ENCODE measurements around the gene MRPS31. TPM values are rescaled to one million over a fixed set of nuclear protein-coding genes. Genes with fewer than 3 reads are reported as not detected.

Gene MRPS31
- polyA plus RNA-seq (15.3 to 27.2 TPM (median 19.4 TPM) in 3 replicates), polyA minus RNA-seq (0.66 to 11.1 TPM (median 4.6 TPM) in 3 replicates)
- 19.7 TPM for polyA plus RNA-seq (2011; ENCODE audit: low read depth)
- polyA plus RNA-seq (2011; cell fraction: cytosol; rRNA removed) = 14.3 and 22.0 TPM in 2 replicates
- polyA plus RNA-seq (2011; cell fraction: nucleus; rRNA removed) = 19.8 and 29.4 TPM in 2 replicates
- polyA plus RNA-seq (2012; ENCODE audit: low replicate concordance) = 14.0 and 15.1 TPM in 2 replicates
- 4.8 TPM for polyA minus RNA-seq (2011; cell fraction: cytosol; rRNA and poly(A)+ RNA removed)
- polyA minus RNA-seq (2011; cell fraction: nucleus; rRNA and poly(A)+ RNA removed) = 5.9 and 7.1 TPM in 2 replicates

DNA sequence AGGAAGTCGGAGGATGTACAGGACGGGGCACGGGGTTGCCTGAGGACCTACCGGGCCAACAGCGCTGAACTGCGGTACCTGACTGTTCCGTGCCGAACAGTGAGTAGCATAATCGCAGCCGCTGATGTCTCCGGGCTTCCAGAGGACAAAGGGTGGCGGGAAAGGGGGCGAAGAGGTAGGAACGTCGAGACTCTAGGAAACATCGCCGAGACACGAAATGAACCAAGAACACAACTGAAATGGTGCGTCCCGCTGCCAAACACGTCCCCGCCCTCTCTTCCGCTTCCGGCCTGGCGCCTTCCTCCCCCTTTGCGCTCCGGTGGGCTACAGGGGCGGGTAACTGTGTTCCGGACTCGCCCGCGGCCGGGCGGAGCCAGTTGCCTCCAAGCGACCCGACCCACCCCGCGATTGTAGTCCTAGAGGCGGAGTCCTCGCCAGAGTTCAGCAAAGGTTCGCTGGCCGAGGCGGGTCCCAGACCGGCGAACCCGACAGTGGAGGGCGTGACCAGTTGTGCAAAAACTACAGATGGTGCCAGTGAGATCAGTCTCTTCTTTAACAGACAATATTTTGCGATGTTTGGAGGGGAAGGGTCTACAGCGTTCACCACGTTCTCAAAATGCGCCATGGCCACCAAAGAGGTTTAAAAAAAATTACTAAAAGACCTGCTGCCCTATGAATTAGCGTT, at the start of gene MRPS31:
MRPS31 (minus strand) TSS at position 257 of the 685 bp plus-strand sequence; CDS start at position 203, 54 bp downstream.
- Histone ChIP-seq H3K4me2 (ENCODE audit: control insufficient read depth, extremely low read depth, insufficient read depth, low read depth, low read length) (peak within 1 kb of the TSS; percentile 90), H4K20me1 (ENCODE audit: control insufficient read depth, extremely low read depth, insufficient read depth, low read length) (no peaks in the 10 kb centered on the region), H3K9me3 (ENCODE audit: control insufficient read depth, low read depth, low read length) (no peaks in the 10 kb centered on the region), H3K4me3 (ENCODE audit: control insufficient read depth in 2 of 3, extremely low read depth in 1 of 3, insufficient read depth in 2 of 3, low read depth in 1 of 3, low read length in 3 of 3) (peak within 1 kb of the TSS; percentile 61 to 95 (median 61)), H3K4me1 (ENCODE audit: control insufficient read depth, extremely low read depth, insufficient read depth, low read length) (peaks cover 7% of the 10 kb centered on the region), H3K9me1 (ENCODE audit: control insufficient read depth, extremely low read depth, insufficient read depth, low read length) (no peaks in the 10 kb centered on the region), H2AFZ (ENCODE audit: control insufficient read depth, low read length) (peak within 1 kb of the TSS; percentile 99), H3K27me3 (ENCODE audit: control insufficient read depth, extremely low read depth, insufficient read depth, low read length) (no peaks in the 10 kb centered on the region), H3K36me3 (ENCODE audit: control insufficient read depth in 2 of 2, extremely low read depth in 1 of 2, insufficient read depth in 2 of 2, low read length in 2 of 2) (peaks cover 0 to 2% of the 10 kb centered on the region in 2 experiments), H3K27ac (ENCODE audit: control insufficient read depth, insufficient read depth, low read length) (peak within 1 kb of the TSS; percentile 73), H3K9ac (ENCODE audit: control insufficient read depth, extremely low read depth, insufficient read depth, low read length) (peak within 1 kb of the TSS; percentile 84), H3K79me2 (ENCODE audit: control insufficient read depth, insufficient read depth, low read length) (peaks cover 15% of the 10 kb centered on the region)
- DNase-seq (ENCODE audit: low read depth, low spot score) (peak; percentile 40), FAIRE-seq (peak; percentile 36)
- no peak for TF ChIP-seq EZH2 (IDR thresholded peaks at IDR 0.05; ENCODE audit: low read length)
- TF ChIP-seq, protein P1, sequence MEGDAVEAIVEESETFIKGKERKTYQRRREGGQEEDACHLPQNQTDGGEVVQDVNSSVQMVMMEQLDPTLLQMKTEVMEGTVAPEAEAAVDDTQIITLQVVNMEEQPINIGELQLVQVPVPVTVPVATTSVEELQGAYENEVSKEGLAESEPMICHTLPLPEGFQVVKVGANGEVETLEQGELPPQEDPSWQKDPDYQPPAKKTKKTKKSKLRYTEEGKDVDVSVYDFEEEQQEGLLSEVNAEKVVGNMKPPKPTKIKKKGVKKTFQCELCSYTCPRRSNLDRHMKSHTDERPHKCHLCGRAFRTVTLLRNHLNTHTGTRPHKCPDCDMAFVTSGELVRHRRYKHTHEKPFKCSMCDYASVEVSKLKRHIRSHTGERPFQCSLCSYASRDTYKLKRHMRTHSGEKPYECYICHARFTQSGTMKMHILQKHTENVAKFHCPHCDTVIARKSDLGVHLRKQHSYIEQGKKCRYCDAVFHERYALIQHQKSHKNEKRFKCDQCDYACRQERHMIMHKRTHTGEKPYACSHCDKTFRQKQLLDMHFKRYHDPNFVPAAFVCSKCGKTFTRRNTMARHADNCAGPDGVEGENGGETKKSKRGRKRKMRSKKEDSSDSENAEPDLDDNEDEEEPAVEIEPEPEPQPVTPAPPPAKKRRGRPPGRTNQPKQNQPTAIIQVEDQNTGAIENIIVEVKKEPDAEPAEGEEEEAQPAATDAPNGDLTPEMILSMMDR (optimal IDR thresholded peaks at IDR 0.05 in 1 of 3, IDR thresholded peaks at IDR 0.05 in 1 of 3, conservative IDR thresholded peaks at IDR 0.05 in 1 of 3; ENCODE audit: extremely low read depth in 1 of 3, insufficient read depth in 2 of 3, low read length in 3 of 3) = no peak
- dilution Hi-C loops (cut with MboI; ENCODE audit: extremely low pct_ligation_motif_present, low sequenced_read_pairs) = no loop called here

DNA sequence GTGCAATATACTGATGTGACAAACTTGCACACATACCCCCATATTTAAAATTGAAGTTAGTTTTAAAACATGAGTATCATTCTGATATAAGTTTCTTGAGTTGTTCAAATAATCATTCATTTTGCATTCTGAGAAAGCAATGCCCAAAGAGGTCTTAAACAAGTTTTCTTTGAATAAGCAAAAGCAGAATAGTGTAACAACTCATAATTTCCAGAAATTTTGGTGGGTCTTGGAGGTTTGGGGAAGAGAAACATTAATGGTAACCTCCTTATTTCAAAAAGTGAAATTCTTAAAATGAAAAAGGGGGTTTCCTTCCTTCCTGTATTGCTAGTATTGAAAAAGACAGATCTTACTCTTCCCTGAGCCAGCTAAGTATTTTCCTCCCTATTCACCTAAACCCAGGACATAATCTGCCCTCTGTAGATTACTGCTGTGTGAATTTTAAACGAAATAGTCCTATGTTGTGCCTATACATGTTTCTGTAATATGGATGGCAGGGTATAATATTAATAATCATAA, 48.9 kb upstream of the MRPS31 start:
- TF ChIP-seq, protein P1 (optimal IDR thresholded peaks at IDR 0.05 in 1 of 3, IDR thresholded peaks at IDR 0.05 in 1 of 3, conservative IDR thresholded peaks at IDR 0.05 in 1 of 3; ENCODE audit: extremely low read depth in 1 of 3, insufficient read depth in 2 of 3, low read length in 3 of 3) = no peak
- no peak for TF ChIP-seq EZH2 (IDR thresholded peaks at IDR 0.05; ENCODE audit: low read length)
- no peaks in the 10 kb centered on the region for H3K9me3 ChIP-seq (ENCODE audit: control insufficient read depth, low read depth, low read length)
- no peak overlapping the region for H3K9ac ChIP-seq (ENCODE audit: control insufficient read depth, extremely low read depth, insufficient read depth, low read length)
- no peak overlapping the region for H3K27ac ChIP-seq (ENCODE audit: control insufficient read depth, insufficient read depth, low read length)
- no peaks in the 10 kb centered on the region for H3K27me3 ChIP-seq (ENCODE audit: control insufficient read depth, extremely low read depth, insufficient read depth, low read length)
- H3K4me1 ChIP-seq (ENCODE audit: control insufficient read depth, extremely low read depth, insufficient read depth, low read length) = no peaks in the 10 kb centered on the region
- no peak for FAIRE-seq
- dilution Hi-C loops (cut with MboI; ENCODE audit: extremely low pct_ligation_motif_present, low sequenced_read_pairs) = no loop called here
- H3K4me3 ChIP-seq (ENCODE audit: control insufficient read depth in 2 of 3, extremely low read depth in 1 of 3, insufficient read depth in 2 of 3, low read depth in 1 of 3, low read length in 3 of 3) = no peak overlapping the region
- H3K79me2 ChIP-seq (ENCODE audit: control insufficient read depth, insufficient read depth, low read length) = no peaks in the 10 kb centered on the region
- H4K20me1 ChIP-seq (ENCODE audit: control insufficient read depth, extremely low read depth, insufficient read depth, low read length) = no peaks in the 10 kb centered on the region
- no peaks in the 10 kb centered on the region for H3K36me3 ChIP-seq (ENCODE audit: control insufficient read depth in 2 of 2, extremely low read depth in 1 of 2, insufficient read depth in 2 of 2, low read length in 2 of 2)
- no peak overlapping the region for H2AFZ ChIP-seq (ENCODE audit: control insufficient read depth, low read length)
- DNase-seq (ENCODE audit: low read depth, low spot score) = no peak
- no peak overlapping the region for H3K4me2 ChIP-seq (ENCODE audit: control insufficient read depth, extremely low read depth, insufficient read depth, low read depth, low read length)
- H3K9me1 ChIP-seq (ENCODE audit: control insufficient read depth, extremely low read depth, insufficient read depth, low read length) = no peaks in the 10 kb centered on the region

Data from keratinocyte (primary cell).